Smooth muscle cell (in vitro differentiated cells): Measurements from ENCODE around the gene SMARCD2. TPM values are rescaled to one million over a fixed set of nuclear protein-coding genes. Genes with fewer than 3 reads are reported as not detected.
A peak's percentile ranks its signal among the peaks of the same experiment; 100 is the strongest.
"Not testable (repeated sequence)": the region's sequence is repeated elsewhere in the genome, so short reads cannot be mapped to it uniquely, and the experiment has no call there.

Source experiments
- DNase-seq: peaks from one replicate; lab custom pipeline; 2025; ENCODE audit not compliant: unreplicated experiment; lab: John Stamatoyannopoulos, UW
- H2AFZ ChIP-seq: fragments of 200-600 bp; sonication (generic); 2 replicates; pipeline ENCODE4 v1.6.0; 2016; ENCODE audit warnings: antibody characterized with exemption, low read depth, mild to moderate bottlenecking
- H3F3A ChIP-seq: fragments of 200-600 bp; sonication (generic); 2 replicates; pipeline ENCODE4 v1.6.0; 2017; ENCODE audit warnings: antibody characterized with exemption, low read depth
- H3K27ac ChIP-seq: fragments of 200-600 bp; sonication (generic); 2 replicates; pipeline ENCODE4 v1.5.1; 2016; ENCODE audit warnings: low read depth, mild to moderate bottlenecking
- H3K27me3 ChIP-seq: fragments of 200-600 bp; sonication (generic); 2 replicates; pipeline ENCODE4 v1.6.1; 2016; ENCODE audit warnings: low read depth, mild to moderate bottlenecking
- H3K36me3 ChIP-seq: fragments of 200-600 bp; sonication (generic); 2 replicates; pipeline ENCODE4 v1.5.1; 2016; ENCODE audit warnings: low read depth
- H3K4me1 ChIP-seq: fragments of 200-600 bp; sonication (generic); 2 replicates; pipeline ENCODE4 v1.5.1; 2016; ENCODE audit warnings: low read depth
- H3K4me2 ChIP-seq: fragments of 200-600 bp; sonication (generic); 2 replicates; pipeline ENCODE4 v1.6.0; 2016; ENCODE audit warnings: mild to moderate bottlenecking
- H3K4me3 ChIP-seq: fragments of 200-600 bp; sonication (generic); 2 replicates; pipeline ENCODE4 v1.5.1; 2016; ENCODE audit warnings: mild to moderate bottlenecking
- H3K79me2 ChIP-seq: fragments of 200-600 bp; sonication (generic); 2 replicates; pipeline ENCODE4 v1.6.0; 2016; ENCODE audit warnings: low read depth, mild to moderate bottlenecking
- H3K9ac ChIP-seq: fragments of 200-600 bp; sonication (generic); 2 replicates; pipeline ENCODE4 v1.6.0; 2016; ENCODE audit warnings: low read depth
- H3K9me3 ChIP-seq: fragments of 200-600 bp; sonication (generic); replicated peaks from 2 replicates; pipeline ENCODE4 v1.5.1; 2016; ENCODE audit warnings: low read depth
- H4K20me1 ChIP-seq: fragments of 200-600 bp; sonication (generic); 2 replicates; pipeline ENCODE4 v1.6.0; 2016; ENCODE audit warnings: low read depth
- CTCF ChIP-seq: fragments of 200-600 bp; sonication (generic); IDR thresholded peaks from 2 replicates; pipeline ENCODE4 v1.5.1; 2017; ENCODE audit warnings: borderline replicate concordance, mild to moderate bottlenecking, antibody characterized with exemption; ENCODE audit not compliant: insufficient read depth, poor library complexity, severe bottlenecking
- WGBS: methylation state at CpG from one replicate; pipeline ENCODE4 v1.1.7; 2016; ENCODE audit warnings: low lambda C conversion rate; 5-methylcytosine and 5-hydroxymethylcytosine counted together
- polyA plus RNA-seq: library from polyadenylated mRNA; unstranded; fragments of >200 nt; fragmentation: Nextera tagmentation; extraction: Ambion mirVana; gene quantifications from 2 replicates; pipeline ENCODE4 v1.2.1, GENCODE V29; 2016
- total RNA-seq: library from RNA; depleted of rRNA; stranded (reverse); fragments of >200 nt; gene quantifications from 2 replicates; pipeline ENCODE4 v1.2.3, GENCODE V29; 2014

Gene SMARCD2
- total and polyA plus RNA-seq, 2 experiments from 2014 or later = 41.9 to 43.7 TPM

- TF ChIP-seq CTCF = peak; percentile 55
Observed at GRCh38 chr17:63881935-63882601, 39.6 kb upstream of the SMARCD2 start, which contains the start of gene GH2. Gene GH2 (minus strand): TSS chr17:63881944. CDS start chr17:63881801, 143 bp downstream.

GRCh38 chr17:63881337-63881736 is 38.9 kb upstream of the SMARCD2 start:
- H2AFZ ChIP-seq, H3K9me3 ChIP-seq, H4K20me1 ChIP-seq, H3K4me2 ChIP-seq, H3K9ac ChIP-seq, H3K4me3 ChIP-seq, H3K4me1 ChIP-seq, H3K36me3 ChIP-seq, DNase-seq, H3F3A ChIP-seq, H3K27me3 ChIP-seq, H3K27ac ChIP-seq, H3K79me2 ChIP-seq: not testable (repeated sequence)
- 41% methylated on average over 11 of the region's 11 CpGs for WGBS

More at GRCh38 chr17:63881935-63882601, 39.6 kb upstream of the SMARCD2 start, which contains the start of gene GH2:
- DNase-seq = no peak
- H3K79me2 ChIP-seq = no peaks in the 10 kb centered on the region
- no peak within 1 kb of the TSS for H3K4me3 ChIP-seq
- no peaks in the 10 kb centered on the region for H4K20me1 ChIP-seq
- H3K27me3 ChIP-seq = no peaks in the 10 kb centered on the region
- H2AFZ ChIP-seq = no peak within 1 kb of the TSS
- H3F3A ChIP-seq = no peaks in the 10 kb centered on the region
- H3K4me1 ChIP-seq = no peaks in the 10 kb centered on the region
- no peak within 1 kb of the TSS for H3K9ac ChIP-seq
- no peak within 1 kb of the TSS for H3K4me2 ChIP-seq
- 35% methylated on average over 14 of the region's 15 CpGs for WGBS
- no peaks in the 10 kb centered on the region for H3K9me3 ChIP-seq
- H3K27ac ChIP-seq = no peak within 1 kb of the TSS
- H3K36me3 ChIP-seq = no peaks in the 10 kb centered on the region

- no peaks in the 10 kb centered on the region for H3K36me3 ChIP-seq
- H3K9me3 ChIP-seq = no peaks in the 10 kb centered on the region
- WGBS = 85% methylated on average over 12 of the region's 12 CpGs
- H3F3A ChIP-seq = no peaks in the 10 kb centered on the region
- no peak overlapping the region for H3K4me2 ChIP-seq
- H3K27ac ChIP-seq = no peak overlapping the region
- H3K27me3 ChIP-seq = no peaks in the 10 kb centered on the region
- DNase-seq = no peak
- H3K4me1 ChIP-seq = no peaks in the 10 kb centered on the region
- H3K9ac ChIP-seq = no peak overlapping the region
- no peak overlapping the region for H2AFZ ChIP-seq
- no peaks in the 10 kb centered on the region for H3K79me2 ChIP-seq
- TF ChIP-seq CTCF = no peak
- H4K20me1 ChIP-seq = no peaks in the 10 kb centered on the region
- no peak overlapping the region for H3K4me3 ChIP-seq
Observed at GRCh38 chr17:63880706-63881105, 38.2 kb upstream of the SMARCD2 start.

- not testable (repeated sequence) for H3K4me2 ChIP-seq, H3K9me3 ChIP-seq, H3K9ac ChIP-seq, H3K79me2 ChIP-seq, H3K36me3 ChIP-seq, H3K4me3 ChIP-seq, H3K27me3 ChIP-seq, H3K4me1 ChIP-seq, H4K20me1 ChIP-seq, DNase-seq, H3F3A ChIP-seq, H3K27ac ChIP-seq, H2AFZ ChIP-seq
- WGBS = 94% methylated on average over 9 of the region's 9 CpGs
Observed at GRCh38 chr17:63878413-63878812, 35.9 kb upstream of the SMARCD2 start.

GRCh38 chr17:63874693-63875092 is 32.2 kb upstream of the SMARCD2 start:
- H3K4me2 ChIP-seq, DNase-seq, H3K27ac ChIP-seq, H4K20me1 ChIP-seq, H3F3A ChIP-seq, H3K36me3 ChIP-seq, H3K9me3 ChIP-seq, H2AFZ ChIP-seq, H3K4me1 ChIP-seq, H3K27me3 ChIP-seq, H3K9ac ChIP-seq, H3K4me3 ChIP-seq, H3K79me2 ChIP-seq: not testable (repeated sequence)
- 90% methylated on average over 6 of the region's 6 CpGs for WGBS

GRCh38 chr17:63874061-63874626 is 31.7 kb upstream of the SMARCD2 start:
- H3K4me1 ChIP-seq, H3K9me3 ChIP-seq, H3F3A ChIP-seq, H3K4me2 ChIP-seq, H2AFZ ChIP-seq, H4K20me1 ChIP-seq, H3K27ac ChIP-seq, H3K4me3 ChIP-seq, H3K9ac ChIP-seq, H3K79me2 ChIP-seq, H3K36me3 ChIP-seq, DNase-seq, H3K27me3 ChIP-seq: not testable (repeated sequence)
- WGBS = 86% methylated on average over 6 of the region's 8 CpGs

- not testable (repeated sequence) for DNase-seq, H3K36me3 ChIP-seq, H2AFZ ChIP-seq, H3F3A ChIP-seq, H3K9me3 ChIP-seq, H3K4me1 ChIP-seq, H3K79me2 ChIP-seq, H3K27me3 ChIP-seq, H3K4me2 ChIP-seq, H3K9ac ChIP-seq, H3K4me3 ChIP-seq, H4K20me1 ChIP-seq, H3K27ac ChIP-seq
- 90% methylated on average over 4 of the region's 7 CpGs for WGBS
Observed at GRCh38 chr17:63873577-63873976, 31.1 kb upstream of the SMARCD2 start, which contains the start of gene CSH2. Gene CSH2 (minus strand): TSS chr17:63873677. CDS start chr17:63873614, 63 bp downstream.
